Fibroblast of villous mesenchyme (primary cell): ENCODE results near the gene SUMO1. TPM values are rescaled to one million over a fixed set of nuclear protein-coding genes. Genes with fewer than 3 reads are reported as not detected.

ENCODE experiments used
- DNase-seq: peaks from one replicate; pipeline ENCODE4 v3.0.0-alpha.2; 2010; ENCODE audit warnings: low read depth
- H3K4me3 ChIP-seq: 2 replicates; pipeline ENCODE4 v1.5.1; 2011; ENCODE audit warnings: low read depth, mild to moderate bottlenecking, low read length
- total RNA-seq: library from RNA; depleted of rRNA; stranded (reverse); fragments of >200 nt; gene quantifications from 2 replicates; pipeline ENCODE4 v1.2.3, GENCODE V29; 2012
- TF ChIP-seq, protein P1 (sequence below): IDR thresholded peaks from 2 replicates; pipeline ENCODE4 v1.5.1; 2012; ENCODE audit warnings: low read depth, mild to moderate bottlenecking, low read length; ENCODE audit not compliant: insufficient read depth

Gene SUMO1
- total RNA-seq, 1 donor = 167 TPM

DNA sequence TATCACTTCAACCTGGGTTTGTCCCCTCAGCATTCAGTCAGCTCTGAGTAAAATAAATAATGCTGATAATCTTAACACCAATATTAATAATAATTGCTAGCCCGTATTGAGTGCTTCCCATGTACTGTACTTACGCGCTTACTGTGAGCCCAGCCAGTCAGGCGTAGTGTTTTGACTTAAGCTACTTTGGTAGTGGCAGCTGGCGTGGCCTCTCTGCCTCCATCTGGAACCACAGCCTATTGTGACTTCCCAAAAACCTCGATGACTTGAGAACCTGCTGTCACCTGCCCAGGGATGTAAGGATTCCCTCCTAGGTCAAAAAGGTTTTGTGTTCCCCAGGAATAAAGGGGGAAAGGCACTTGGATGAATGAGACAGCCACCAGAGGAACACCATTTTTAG lies 53.2 kb downstream of the SUMO1 start:
- DNase-seq = no peak
- TF ChIP-seq, protein P1, sequence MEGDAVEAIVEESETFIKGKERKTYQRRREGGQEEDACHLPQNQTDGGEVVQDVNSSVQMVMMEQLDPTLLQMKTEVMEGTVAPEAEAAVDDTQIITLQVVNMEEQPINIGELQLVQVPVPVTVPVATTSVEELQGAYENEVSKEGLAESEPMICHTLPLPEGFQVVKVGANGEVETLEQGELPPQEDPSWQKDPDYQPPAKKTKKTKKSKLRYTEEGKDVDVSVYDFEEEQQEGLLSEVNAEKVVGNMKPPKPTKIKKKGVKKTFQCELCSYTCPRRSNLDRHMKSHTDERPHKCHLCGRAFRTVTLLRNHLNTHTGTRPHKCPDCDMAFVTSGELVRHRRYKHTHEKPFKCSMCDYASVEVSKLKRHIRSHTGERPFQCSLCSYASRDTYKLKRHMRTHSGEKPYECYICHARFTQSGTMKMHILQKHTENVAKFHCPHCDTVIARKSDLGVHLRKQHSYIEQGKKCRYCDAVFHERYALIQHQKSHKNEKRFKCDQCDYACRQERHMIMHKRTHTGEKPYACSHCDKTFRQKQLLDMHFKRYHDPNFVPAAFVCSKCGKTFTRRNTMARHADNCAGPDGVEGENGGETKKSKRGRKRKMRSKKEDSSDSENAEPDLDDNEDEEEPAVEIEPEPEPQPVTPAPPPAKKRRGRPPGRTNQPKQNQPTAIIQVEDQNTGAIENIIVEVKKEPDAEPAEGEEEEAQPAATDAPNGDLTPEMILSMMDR = no peak

DNA sequence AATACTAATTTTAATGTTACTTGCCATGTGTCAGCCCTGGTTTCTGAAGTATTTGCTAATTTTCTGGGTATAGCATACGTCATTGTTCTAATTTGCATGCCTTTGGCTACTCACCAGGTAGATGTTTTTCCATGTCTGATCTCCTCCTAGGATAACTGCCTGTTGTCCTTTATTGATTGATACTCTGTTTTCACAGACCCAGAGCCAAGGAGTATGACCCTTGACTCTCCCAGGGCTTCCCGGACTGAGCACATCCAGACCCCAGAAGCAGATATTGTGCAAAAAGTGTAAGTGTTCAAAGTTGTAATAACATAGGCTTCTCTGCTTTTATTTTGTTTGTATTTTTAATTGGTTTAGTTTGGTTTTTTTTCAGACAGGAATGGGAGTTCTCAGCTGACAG lies 53.8 kb downstream of the SUMO1 start:
- H3K4me3 ChIP-seq = no peak overlapping the region
- DNase-seq = no peak
- TF ChIP-seq, protein P1 = no peak

More for the DNA sequence above, 53.2 kb downstream of the SUMO1 start:
- no peak overlapping the region for H3K4me3 ChIP-seq

DNA sequence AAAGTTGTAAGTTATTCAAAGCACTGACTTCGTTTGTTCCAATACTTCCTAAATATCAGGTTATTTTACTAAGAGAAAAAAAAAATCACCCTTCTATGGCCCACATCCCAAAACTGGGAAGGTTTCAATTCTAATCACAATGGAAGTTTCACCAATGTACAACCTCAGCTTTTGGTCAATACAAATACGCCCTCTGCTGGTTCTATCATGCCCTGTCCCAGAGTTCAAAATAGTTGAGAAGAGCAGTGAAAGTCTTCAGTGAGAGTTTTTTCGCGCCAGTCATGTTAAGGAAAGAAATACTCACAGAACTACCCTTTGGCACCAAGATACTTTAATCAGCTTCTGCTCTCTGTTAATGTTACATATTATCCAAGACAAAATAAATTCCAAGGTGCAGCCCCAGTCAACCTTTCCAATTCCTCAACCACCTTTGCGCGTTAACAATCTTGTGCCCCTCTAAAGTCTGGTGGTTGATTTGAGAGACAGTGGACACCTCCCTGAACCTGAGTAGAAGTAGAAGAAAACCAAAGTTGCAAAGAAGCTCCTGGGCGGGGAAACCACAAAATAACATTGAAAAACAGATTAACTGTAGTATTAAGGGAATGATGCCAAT lies 59.9 kb downstream of the SUMO1 start:
- no peak overlapping the region for H3K4me3 ChIP-seq
- TF ChIP-seq, protein P1 = peak; percentile 84
- DNase-seq = peak; percentile 77

DNA sequence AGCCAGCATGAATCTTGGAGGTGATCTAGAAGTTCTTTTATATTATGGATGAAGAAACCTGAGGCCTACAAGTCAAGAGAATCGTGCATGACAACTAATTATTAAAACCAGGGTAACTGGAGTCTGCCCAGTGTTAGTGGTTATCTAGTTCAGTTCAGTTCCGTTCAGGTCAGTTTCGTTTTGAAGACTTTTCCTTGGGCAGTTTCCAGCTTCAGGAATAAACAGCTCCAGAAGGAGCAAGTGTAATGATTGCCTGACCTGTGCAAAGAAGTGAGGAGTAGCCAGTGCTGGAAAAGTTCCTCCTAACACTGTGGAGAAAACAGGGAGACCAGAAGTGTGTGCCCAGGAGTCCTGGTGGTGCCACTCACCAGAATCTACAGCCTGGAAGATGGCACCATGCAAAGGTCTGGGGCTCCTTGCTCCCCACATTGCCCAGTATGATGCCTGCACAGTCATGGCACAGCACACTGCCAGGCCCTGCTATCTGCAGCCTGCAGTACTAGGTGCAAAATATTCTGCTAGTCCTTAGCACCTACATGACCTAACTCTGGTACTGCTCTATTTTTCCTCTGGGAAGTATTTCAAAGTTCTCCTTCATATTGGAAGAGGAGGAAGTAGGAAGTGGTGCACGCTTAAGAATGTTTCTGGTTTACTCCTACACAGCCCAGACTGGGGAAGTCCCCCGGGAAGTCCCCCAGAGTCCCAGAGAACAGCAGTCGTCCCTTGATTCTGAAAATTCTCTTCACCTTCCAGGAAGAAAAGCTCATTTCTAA lies 65.8 kb downstream of the SUMO1 start:
- H3K4me3 ChIP-seq = no peak overlapping the region
- DNase-seq = peak; percentile 47
- TF ChIP-seq, protein P1 = no peak

DNA sequence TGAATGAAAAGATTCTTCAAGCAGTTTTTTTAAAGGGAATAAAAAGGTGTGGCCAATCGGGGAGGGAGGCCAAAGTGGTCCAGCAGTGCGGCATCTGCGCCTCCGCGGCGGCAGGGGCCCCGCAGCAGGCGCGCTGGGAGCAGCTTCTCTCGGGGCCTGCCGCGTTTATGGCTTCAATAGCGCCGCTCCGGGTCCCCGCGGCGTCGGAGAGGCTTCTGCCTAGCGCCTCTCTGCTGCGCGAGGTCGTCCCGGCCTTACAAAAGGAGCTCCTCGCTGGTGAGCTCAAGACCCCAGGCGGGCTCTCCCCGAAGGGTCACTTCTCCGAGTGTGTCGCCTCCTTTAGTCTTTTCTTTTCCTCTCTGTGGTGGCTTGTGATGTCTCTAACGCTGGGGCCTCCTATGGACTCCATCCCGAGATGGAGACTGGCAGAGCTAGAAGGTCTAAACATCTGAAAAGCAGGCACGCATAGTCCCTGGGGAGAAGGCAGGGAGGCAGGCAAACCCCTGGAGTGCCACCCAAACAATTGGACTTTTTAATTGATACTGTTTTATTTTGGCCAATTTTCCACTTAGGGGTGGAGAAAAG lies 67.1 kb downstream of the SUMO1 start:
- no peak for DNase-seq
- H3K4me3 ChIP-seq = no peak overlapping the region
- TF ChIP-seq, protein P1 = no peak

DNA sequence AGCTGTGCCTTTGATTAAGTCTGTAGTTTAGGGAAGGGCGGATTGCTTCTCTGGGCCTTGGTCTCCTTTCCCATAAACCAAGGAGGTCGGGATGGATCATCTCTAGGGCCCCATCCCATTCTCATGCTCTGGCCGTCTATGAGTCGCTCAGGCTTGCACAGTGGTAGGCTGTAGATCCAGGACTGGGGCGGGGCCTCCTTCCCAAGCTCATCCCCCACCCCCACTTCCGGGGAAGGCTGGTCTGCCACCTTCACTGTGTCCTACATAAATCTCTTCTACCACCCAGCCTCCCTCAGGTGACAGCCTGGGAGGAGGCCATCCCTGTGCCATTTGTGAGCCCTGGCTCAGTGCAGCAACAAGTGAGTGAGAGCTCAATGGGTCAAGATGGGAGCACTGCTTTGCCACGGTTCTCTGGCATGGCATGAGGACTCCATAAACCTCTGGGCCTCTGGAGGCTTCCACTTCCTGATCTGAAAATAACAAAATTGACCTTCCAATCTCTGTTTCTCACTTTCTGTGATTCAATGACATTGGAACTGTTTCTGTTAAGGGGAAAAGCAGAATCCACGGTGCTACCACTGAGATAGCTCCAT lies 68.5 kb downstream of the SUMO1 start:
- TF ChIP-seq, protein P1 = no peak
- no peak overlapping the region for H3K4me3 ChIP-seq
- DNase-seq = no peak
